Suprapubic skin (tissue), 3 donors: ENCODE data around the gene TAF3.

Experiments used
- CTCF ChIP-seq, 2 donors: fragments of 200-600 bp in 1 of 2; fragments of 450-650 bp in 1 of 2; sonication (generic) in 1 of 2; IDR thresholded peaks; one replicate each; pipeline ENCODE4 v1.5.1; 2016 to 2019; ENCODE audit warnings: antibody characterized with exemption in 2 of 2, mild to moderate bottlenecking in 1 of 2, moderate library complexity in 1 of 2
- POLR2AphosphoS5 ChIP-seq, 3 donors: sonication (generic); formaldehyde crosslinking; IDR thresholded peaks; one replicate each; pipeline ENCODE4 v1.6.1; 2017; ENCODE audit warnings: antibody characterized with exemption in 3 of 3

GRCh38 chr10:7886056-7886455, 67.8 kb downstream of the TAF3 start:
- TF ChIP-seq POLR2AphosphoS5 (IDR thresholded peaks at IDR 0.05) = no peak
- no peak for TF ChIP-seq CTCF (IDR thresholded peaks at IDR 0.05)
